GM12878 (cell line): ENCODE results near the gene SBF1. TPM values are rescaled to one million over a fixed set of nuclear protein-coding genes. Genes with fewer than 3 reads are reported as not detected.

ENCODE experiments used
- ATAC-seq: fragments of 200-7000 bp; cut with Tn5 transposase; 3 replicates; pipeline ENCODE4 v1.9.1; 2020; ENCODE audit warnings: mild to moderate bottlenecking, moderate library complexity
- BruUV-seq: library from RNA; stranded (reverse); fragments of 400-500 nt; replicated peaks from 2 replicates; lab custom pipeline; 2021; lab: Mats Ljungman, UMichigan
- CTCF ChIA-PET: fragments of 300-600 bp; sonication (Branson Sonifier 250); formaldehyde crosslinking; extraction: SDS; loops from one replicate; lab custom pipeline; 2021; ENCODE audit warnings: inconsistent platforms; lab: Yijun Ruan, JAX
- POLR2A ChIA-PET: fragments of 350-600 bp; formaldehyde crosslinking; extraction: SDS; loops from one replicate; lab custom pipeline; 2021; ENCODE audit warnings: inconsistent platforms; lab: Charles Lee
- RAD21 ChIA-PET: fragments of 300-600 bp; sonication (Branson Sonifier 250); formaldehyde crosslinking; loops from one replicate; lab custom pipeline; 2023; ENCODE audit warnings: antibody characterized with exemption; ENCODE audit not compliant: unreplicated experiment; lab: Charles Lee
- SMC1A ChIA-PET: fragments of 300-600 bp; sonication (Branson Sonifier 250); formaldehyde crosslinking; loops from one replicate; lab custom pipeline; 2023; ENCODE audit not compliant: unreplicated experiment, uncharacterized antibody; lab: Charles Lee
- DNase-seq: peaks from one replicate; pipeline ENCODE4 v3.0.0-alpha.2; 2011; ENCODE audit warnings: low read depth, low spot score
- FAIRE-seq: peaks from 3 replicates; lab custom pipeline; 2011; peaks lifted over from hg19 to GRCh38; lab: Jason Lieb, UNC
- H2AFZ ChIP-seq: 2 replicates; pipeline ENCODE4 v1.6.0; 2011; ENCODE audit warnings: low read depth, low read length, control low read depth; ENCODE audit not compliant: control insufficient read depth
- H3K27ac ChIP-seq: 2 replicates; pipeline ENCODE4 v1.5.1; 2011; ENCODE audit warnings: control low read depth; ENCODE audit not compliant: control insufficient read depth, insufficient read depth
- H3K27me3 ChIP-seq, 2 experiments: replicated peaks in 1 of 2; 2 replicates each; pipeline versions ENCODE4 v1.6.0 to v1.6.1; 2011; ENCODE audit warnings: low read length in 1 of 2; ENCODE audit not compliant: control insufficient read depth in 2 of 2, insufficient read depth in 2 of 2
- H3K36me3 ChIP-seq, 2 experiments: 2 replicates each; pipeline ENCODE4 v1.5.1; 2011; ENCODE audit warnings: low read length in 1 of 2; ENCODE audit not compliant: control insufficient read depth in 2 of 2, insufficient read depth in 2 of 2
- H3K4me1 ChIP-seq: 2 replicates; pipeline ENCODE4 v1.6.1; 2011; ENCODE audit warnings: mild to moderate bottlenecking, low read length, moderate library complexity, mixed read lengths; ENCODE audit not compliant: control insufficient read depth, insufficient read depth
- H3K4me2 ChIP-seq: 2 replicates; pipeline ENCODE4 v1.6.0; 2011; ENCODE audit warnings: control low read depth; ENCODE audit not compliant: control insufficient read depth, insufficient read depth
- H3K4me3 ChIP-seq: fragments of 200-600 bp; sonication (generic); 2 replicates; pipeline ENCODE4 v1.5.1; 2016
- H3K79me2 ChIP-seq: 2 replicates; pipeline ENCODE4 v1.6.0; 2011; ENCODE audit warnings: low read length; ENCODE audit not compliant: control insufficient read depth, insufficient read depth
- H3K9ac ChIP-seq: 2 replicates; pipeline ENCODE4 v1.8.0; 2011; ENCODE audit warnings: low read length, control low read depth, mixed read lengths; ENCODE audit not compliant: control insufficient read depth, insufficient read depth
- H3K9me3 ChIP-seq: replicated peaks from 3 replicates; pipeline ENCODE4 v1.5.1; 2011; ENCODE audit warnings: mild to moderate bottlenecking, low read length; ENCODE audit not compliant: control insufficient read depth, insufficient read depth
- H4K20me1 ChIP-seq: 2 replicates; pipeline ENCODE4 v1.6.0; 2011; ENCODE audit not compliant: control insufficient read depth, insufficient read depth
- HDAC2 ChIP-seq: fragments of 200-600 bp; sonication (generic); IDR thresholded peaks from 2 replicates; pipeline ENCODE4 v1.6.1; 2017
- MXI1 ChIP-seq: fragments of 150-350 bp; IDR thresholded peaks from 2 replicates; pipeline ENCODE4 v1.6.1; 2011; ENCODE audit warnings: low read depth, mild to moderate bottlenecking, inconsistent platforms, low read length, improper control_type of control experiment
- RB1 ChIP-seq: fragments of 450-650 bp; formaldehyde crosslinking; IDR thresholded peaks from 2 replicates; pipeline ENCODE4 v1.6.1; 2017; ENCODE audit warnings: mild to moderate bottlenecking, borderline replicate concordance
- ZBTB11 ChIP-seq: fragments of 450-650 bp; formaldehyde crosslinking; IDR thresholded peaks from 2 replicates; pipeline ENCODE4 v1.5.0; 2022; ENCODE audit warnings: mild to moderate bottlenecking, missing genetic modification characterization
- ZNF687 ChIP-seq: fragments of 450-650 bp; IDR thresholded peaks from 2 replicates; pipeline ENCODE4 v1.6.1; 2017; ENCODE audit warnings: mild to moderate bottlenecking, moderate library complexity
- WGBS: methylation state at CpG from one replicate; pipeline ENCODE4 v1.1.6; 2016; ENCODE audit warnings: low lambda C conversion rate; ENCODE audit not compliant: insufficient replicate concordance, insufficient coverage; ENCODE audit errors: missing lambda C conversion rate; 5-methylcytosine and 5-hydroxymethylcytosine counted together
- in situ Hi-C: fragments of 300-500 bp; cut with MboI; formaldehyde crosslinking; loops from 9 replicates; pipeline ENCODE4 v1.14.3; 2018; ENCODE audit warnings: mixed read lengths
- intact Hi-C: fragments of 100-400 bp; cut with micrococcal nuclease; formaldehyde crosslinking; loops from one replicate; pipeline ENCODE4 v1.14.2; 2022; ENCODE audit not compliant: unreplicated experiment
- polyA plus RNA-seq, 11 experiments: library from polyadenylated mRNA; depleted of rRNA in 4 of 11; unstranded in 6 of 11; stranded (reverse) in 5 of 11; fragments of >200 nt; fragmentation: Nextera tagmentation in 4 of 11; fragmentation: Illumina TruSeq in 1 of 11; extraction: Ambion mirVana in 4 of 11; extraction: Trizol in 1 of 11; gene quantifications; 1 replicate in 1 of 11; 2 replicates in 10 of 11; pipeline versions ENCODE4 v1.2.1 to v1.2.3, GENCODE V29; 2011 to 2016; ENCODE audit warnings: inconsistent platforms in 2 of 11, missing spikeins in 2 of 11, low read depth in 1 of 11
- total RNA-seq, 4 experiments: library from RNA; depleted of rRNA in 3 of 4; stranded (reverse); fragments of >200 nt in 3 of 4; fragmentation: Illumina TruSeq in 1 of 4; extraction: Trizol in 1 of 4; gene quantifications; 2 replicates each; pipeline versions ENCODE4 v1.2.1 to v1.2.3, GENCODE V29; 2013 to 2021

The SBF1 gene
- total and polyA plus RNA-seq, 10 of the 15 experiments (the other 5 are each of a cell fraction or from before 2014, with no cell fraction given): 0.23 to 95.0 (median 17.8) TPM

DNA sequence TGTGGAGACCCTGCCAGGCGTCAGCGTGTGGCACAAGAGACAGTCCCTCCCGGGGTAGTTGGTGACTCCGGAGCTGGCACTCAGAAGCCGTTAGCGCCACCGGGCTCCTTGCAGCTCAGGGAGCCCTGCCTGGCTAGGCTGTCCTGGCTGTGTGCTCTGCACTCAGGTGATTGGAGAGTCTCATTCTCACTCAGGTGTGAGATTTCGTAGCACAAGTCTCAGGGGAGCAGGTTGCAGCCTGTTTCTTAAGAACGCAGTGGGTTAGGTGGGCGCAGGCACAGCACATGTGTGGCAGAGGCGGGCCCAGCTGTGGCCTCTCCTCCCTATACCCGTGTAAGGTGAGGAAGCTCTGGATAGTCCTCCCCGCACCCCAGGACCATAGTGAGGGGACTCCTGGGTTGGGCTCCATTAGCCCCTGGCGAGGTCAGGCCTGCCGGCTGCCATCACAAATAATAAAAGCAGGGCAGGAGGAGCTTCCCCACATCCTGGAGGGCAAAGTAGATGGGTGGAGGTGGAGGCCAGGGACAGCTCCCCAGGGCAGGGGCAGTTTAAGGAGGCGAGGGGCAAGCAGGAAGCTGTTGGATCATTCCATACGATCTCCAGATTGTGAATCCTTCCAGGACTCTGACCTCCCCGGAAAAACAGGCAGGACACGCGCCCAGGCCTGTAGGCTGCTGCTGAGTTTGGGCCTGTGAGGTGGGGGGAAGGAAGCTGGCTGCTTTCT is 39.4 kb downstream of the SBF1 start:
- no peak overlapping the region for H3K9ac ChIP-seq

More for the DNA sequence above, 39.4 kb downstream of the SBF1 start:
- Histone ChIP-seq H3K79me2 (no peaks in the 10 kb centered on the region), H3K36me3 (peaks cover 13 to 45% of the 10 kb centered on the region in 2 experiments; a peak in 3 of 4 replicates), H3K9me3 (no peaks in the 10 kb centered on the region), H4K20me1 (no peaks in the 10 kb centered on the region), H3K27ac (no peak overlapping the region), H2AFZ (no peak overlapping the region), H3K27me3 (no peaks in the 10 kb centered on the region), H3K4me1 (no peaks in the 10 kb centered on the region), H3K4me2 (no peak overlapping the region), H3K4me3 (no peak overlapping the region)
- WGBS: 87% methylated on average over 20 of the region's 20 CpGs
- ATAC-seq (no peak), DNase-seq (no peak), FAIRE-seq (no peak)
- in situ Hi-C loops (no loop called here), intact Hi-C loops (no loop called here)
- TF ChIP-seq HDAC2: no peak
- TF ChIP-seq MXI1: no peak
- no peak for TF ChIP-seq RB1
- no peak for TF ChIP-seq ZNF687
- TF ChIP-seq ZBTB11 (CRISPR knock-in tag): no peak
- ChIA-PET CTCF (no interaction called here), SMC1A (no interaction called here), RAD21 (no interaction called here), POLR2A (no interaction called here)
- BruUV-seq: no TSS peak
